ENCODE data around the gene SLC25A12. TPM values are rescaled to one million over a fixed set of nuclear protein-coding genes. Genes with fewer than 3 reads are reported as not detected.

The SLC25A12 gene
- polyA plus RNA-seq, 2 of the 4 experiments (the other 2 are of a cell fraction) = 12.5 to 26.8 TPM

DNA sequence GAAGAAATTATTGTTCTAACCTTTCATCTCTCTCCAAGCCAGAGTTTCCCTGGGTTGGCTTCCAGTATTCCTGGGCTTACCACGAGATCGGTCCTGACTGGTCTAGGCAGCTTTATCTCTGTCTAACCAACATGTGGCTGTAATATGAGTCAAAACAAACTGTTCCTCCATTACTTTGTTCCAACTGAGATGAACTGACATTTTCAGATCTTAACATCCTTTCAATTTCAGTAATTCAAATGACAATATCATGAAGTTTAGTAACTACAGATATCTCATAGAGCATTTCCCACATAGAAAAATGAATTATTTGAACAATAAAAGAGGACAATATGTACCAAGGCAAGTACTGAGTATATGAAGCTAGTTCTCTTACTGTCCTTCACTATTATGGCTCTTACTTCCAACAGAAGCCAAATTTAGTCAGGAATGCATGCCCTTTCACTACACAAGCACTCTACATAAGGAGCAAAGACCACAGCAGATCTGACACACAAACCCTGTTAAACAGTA, 15.5 kb downstream of the SLC25A12 start (continued):
- TF ChIP-seq, protein P1, sequence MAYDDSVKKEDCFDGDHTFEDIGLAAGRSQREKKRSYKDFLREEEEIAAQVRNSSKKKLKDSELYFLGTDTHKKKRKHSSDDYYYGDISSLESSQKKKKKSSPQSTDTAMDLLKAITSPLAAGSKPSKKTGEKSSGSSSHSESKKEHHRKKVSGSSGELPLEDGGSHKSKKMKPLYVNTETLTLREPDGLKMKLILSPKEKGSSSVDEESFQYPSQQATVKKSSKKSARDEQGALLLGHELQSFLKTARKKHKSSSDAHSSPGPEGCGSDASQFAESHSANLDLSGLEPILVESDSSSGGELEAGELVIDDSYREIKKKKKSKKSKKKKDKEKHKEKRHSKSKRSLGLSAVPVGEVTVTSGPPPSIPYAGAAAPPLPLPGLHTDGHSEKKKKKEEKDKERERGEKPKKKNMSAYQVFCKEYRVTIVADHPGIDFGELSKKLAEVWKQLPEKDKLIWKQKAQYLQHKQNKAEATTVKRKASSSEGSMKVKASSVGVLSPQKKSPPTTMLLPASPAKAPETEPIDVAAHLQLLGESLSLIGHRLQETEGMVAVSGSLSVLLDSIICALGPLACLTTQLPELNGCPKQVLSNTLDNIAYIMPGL (CRISPR knock-in tag; IDR thresholded peaks at IDR 0.05; ENCODE audit: borderline replicate concordance) = no peak

GRCh38 chr2:171874963-171875362, 19.1 kb downstream of the SLC25A12 start:
- POLR2A ChIA-PET = no interaction called here

DNA sequence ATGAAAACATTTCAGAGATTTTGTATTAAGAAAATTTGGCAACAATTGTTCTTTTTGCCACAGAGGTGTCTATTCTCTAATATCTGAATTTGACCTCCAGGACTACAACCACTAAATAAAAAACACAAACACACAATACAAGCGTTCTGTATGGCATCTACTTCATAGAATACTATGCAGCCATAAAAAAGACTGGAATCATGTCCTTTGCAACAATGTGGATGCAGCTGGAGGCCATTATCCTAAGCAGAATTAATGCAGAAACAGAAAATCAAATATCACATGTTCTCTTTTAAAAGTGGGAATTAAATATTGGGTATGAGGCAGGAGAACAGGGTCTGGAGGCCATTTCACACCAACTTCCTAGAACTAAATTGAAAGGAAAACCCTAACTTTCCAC, 19.5 kb downstream of the SLC25A12 start:
- Histone ChIP-seq H3K4me3 (no peak overlapping the region), H3K9me3 (no peaks in the 10 kb centered on the region), H3K27ac (no peak overlapping the region), H3K4me2 (no peak overlapping the region), H3K4me1 (0 out of 3 replicates have a peak, but pooled peaks cover 5% of the 10 kb centered on the region)
- DNase-seq (ENCODE audit: low read depth in 1 of 2, low spot score in 1 of 2) (no peak), FAIRE-seq (no peak), ATAC-seq (no peak)
- WGBS (ENCODE audit: missing lambda C conversion rate) = 91% methylated on average over 1 of the region's 1 CpG
- CTCF ChIA-PET = no interaction called here
- POLR2A ChIA-PET = no interaction called here
- no peak for TF ChIP-seq POLR2A (IDR thresholded peaks at IDR 0.05; ENCODE audit: low read length)
- no peak for TF ChIP-seq GATA3 (IDR thresholded peaks at IDR 0.05; ENCODE audit: borderline replicate concordance)
- TF ChIP-seq HDAC2 (IDR thresholded peaks at IDR 0.05) = no peak
- TF ChIP-seq KDM1A (IDR thresholded peaks at IDR 0.05; ENCODE audit: low read depth) = no peak
- no peak for TF ChIP-seq EHMT2 (IDR thresholded peaks at IDR 0.05; ENCODE audit: low read depth)
- TF ChIP-seq HOXA7 (CRISPR knock-in tag; IDR thresholded peaks at IDR 0.05) = no peak
- no peak for TF ChIP-seq MYC (IDR thresholded peaks at IDR 0.05; ENCODE audit: borderline replicate concordance, low read length)
- TF ChIP-seq ZNF302 (CRISPR knock-in tag; IDR thresholded peaks at IDR 0.05) = no peak
- no peak for TF ChIP-seq NPAS2 (CRISPR knock-in tag; IDR thresholded peaks at IDR 0.05; ENCODE audit: borderline replicate concordance)
- TF ChIP-seq, protein P2, sequence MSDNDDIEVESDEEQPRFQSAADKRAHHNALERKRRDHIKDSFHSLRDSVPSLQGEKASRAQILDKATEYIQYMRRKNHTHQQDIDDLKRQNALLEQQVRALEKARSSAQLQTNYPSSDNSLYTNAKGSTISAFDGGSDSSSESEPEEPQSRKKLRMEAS (IDR thresholded peaks at IDR 0.05) = no peak
- TF ChIP-seq TFCP2L1 (CRISPR knock-in tag; IDR thresholded peaks at IDR 0.05) = no peak
- no peak for TF ChIP-seq BCL3 (IDR thresholded peaks at IDR 0.05)

More at GRCh38 chr2:171874963-171875362, 19.1 kb downstream of the SLC25A12 start:
- no peak overlapping the region for H3K4me3 ChIP-seq
- H3K27ac ChIP-seq = no peak overlapping the region
- 88% methylated on average over 12 of the region's 12 CpGs for WGBS (ENCODE audit: missing lambda C conversion rate)
- H3K4me2 ChIP-seq = no peak overlapping the region
- no peak for ATAC-seq
- no peak for TF ChIP-seq ZFP36 (IDR thresholded peaks at IDR 0.05; ENCODE audit: borderline replicate concordance, partially characterized antibody)
- TF ChIP-seq, protein P3, sequence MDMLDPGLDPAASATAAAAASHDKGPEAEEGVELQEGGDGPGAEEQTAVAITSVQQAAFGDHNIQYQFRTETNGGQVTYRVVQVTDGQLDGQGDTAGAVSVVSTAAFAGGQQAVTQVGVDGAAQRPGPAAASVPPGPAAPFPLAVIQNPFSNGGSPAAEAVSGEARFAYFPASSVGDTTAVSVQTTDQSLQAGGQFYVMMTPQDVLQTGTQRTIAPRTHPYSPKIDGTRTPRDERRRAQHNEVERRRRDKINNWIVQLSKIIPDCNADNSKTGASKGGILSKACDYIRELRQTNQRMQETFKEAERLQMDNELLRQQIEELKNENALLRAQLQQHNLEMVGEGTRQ (IDR thresholded peaks at IDR 0.05) = no peak
- TF ChIP-seq NPAS2 (CRISPR knock-in tag; IDR thresholded peaks at IDR 0.05; ENCODE audit: borderline replicate concordance) = no peak
- no peak for TF ChIP-seq HOXB5 (CRISPR knock-in tag; IDR thresholded peaks at IDR 0.05)
- no peak for TF ChIP-seq EP300 (IDR thresholded peaks at IDR 0.05)
- TF ChIP-seq POLR2A (IDR thresholded peaks at IDR 0.05; ENCODE audit: low read length) = no peak
- TF ChIP-seq, protein P4, sequence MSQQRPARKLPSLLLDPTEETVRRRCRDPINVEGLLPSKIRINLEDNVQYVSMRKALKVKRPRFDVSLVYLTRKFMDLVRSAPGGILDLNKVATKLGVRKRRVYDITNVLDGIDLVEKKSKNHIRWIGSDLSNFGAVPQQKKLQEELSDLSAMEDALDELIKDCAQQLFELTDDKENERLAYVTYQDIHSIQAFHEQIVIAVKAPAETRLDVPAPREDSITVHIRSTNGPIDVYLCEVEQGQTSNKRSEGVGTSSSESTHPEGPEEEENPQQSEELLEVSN (IDR thresholded peaks at IDR 0.05; ENCODE audit: borderline replicate concordance, low read depth) = no peak
- TF ChIP-seq ESRRA (IDR thresholded peaks at IDR 0.05; ENCODE audit: borderline replicate concordance, low read length) = no peak
- TF ChIP-seq BHLHE40 (IDR thresholded peaks at IDR 0.05; ENCODE audit: low read depth, low read length) = no peak
- no peak for TF ChIP-seq REST (IDR thresholded peaks at IDR 0.05)
- TF ChIP-seq, protein P2 (IDR thresholded peaks at IDR 0.05) = no peak
- no peak for TF ChIP-seq CHD2 (IDR thresholded peaks at IDR 0.05; ENCODE audit: low read length, partially characterized antibody)
- TF ChIP-seq CHD4 (IDR thresholded peaks at IDR 0.05; ENCODE audit: borderline replicate concordance) = no peak
- no peak for TF ChIP-seq KDM5A (IDR thresholded peaks at IDR 0.05)
- TF ChIP-seq EHF (CRISPR knock-in tag; IDR thresholded peaks at IDR 0.05) = no peak
- DNase-seq (ENCODE audit: low read depth in 1 of 2, low spot score in 1 of 2) = no peak
- FAIRE-seq = no peak
- H3K9me3 ChIP-seq = no peaks in the 10 kb centered on the region
- CTCF ChIA-PET = no interaction called here
- 0 out of 3 replicates have a peak, but pooled peaks cover 5% of the 10 kb centered on the region for H3K4me1 ChIP-seq
